ENCODE measurements around the gene SEZ6L2. TPM values are rescaled to one million over a fixed set of nuclear protein-coding genes. Genes with fewer than 3 reads are reported as not detected.
A peak's percentile ranks its signal among the peaks of the same experiment; 100 is the strongest.
"Not testable (repeated sequence)": the region's sequence is repeated elsewhere in the genome, so short reads cannot be mapped to it uniquely, and the experiment has no call there.

SEZ6L2 gene
- total and polyA plus RNA-seq, 9 of the 15 experiments (the other 6 are each of a cell fraction or from before 2014, with no cell fraction given), result 0.10 to 2.1 (median 0.72) TPM

- H4K20me1 ChIP-seq (replicated peaks; ENCODE audit: control insufficient read depth, insufficient read depth, low read length); H3K4me1 ChIP-seq (replicated peaks in 1 of 2; ENCODE audit: control insufficient read depth in 2 of 2, insufficient read depth in 2 of 2, low read length in 2 of 2); H3K9me1 ChIP-seq (ENCODE audit: control insufficient read depth, insufficient read depth, low read length); intact Hi-C loops (cut with micrococcal nuclease); H3K27ac ChIP-seq (ENCODE audit: extremely low read depth, low read depth, low read length); H3K4me3 ChIP-seq; DNase-seq (ENCODE audit: extremely low read depth in 1 of 4, low spot score in 3 of 4); BruUV-seq (replicated peaks); in situ Hi-C loops (cut with MboI); H3K36me3 ChIP-seq (ENCODE audit: control insufficient read depth, insufficient read depth, low read length); H3K9ac ChIP-seq (ENCODE audit: insufficient read depth in 1 of 2, low read depth in 2 of 2, low read length in 2 of 2); H2AFZ ChIP-seq (ENCODE audit: low read depth, low read length); ATAC-seq; FAIRE-seq; H3K4me2 ChIP-seq (ENCODE audit: insufficient read depth, low read length); H3K79me2 ChIP-seq (ENCODE audit: control insufficient read depth, insufficient read depth, low read length); CTCF ChIA-PET (ENCODE audit: low intra/inter-chr PET ratio); H3K9me3 ChIP-seq (replicated peaks; ENCODE audit: control insufficient read depth, insufficient read depth, low read depth, low read length): not testable (repeated sequence)
- WGBS (ENCODE audit: insufficient coverage, low coverage, missing lambda C conversion rate), result 58% methylated on average over 4 of the region's 4 CpGs
- POLR2A ChIA-PET, result interaction anchor here (0.7 kb wide), 2 partner anchors 9 to 41 kb away, joined by 3 read pairs; no protein-coding TSS in a partner anchor
- H3K27me3 ChIP-seq (ENCODE audit: control insufficient read depth in 2 of 2, insufficient read depth in 2 of 2, low read length in 2 of 2), result peaks cover 2 to 13% of the 10 kb centered on the region in 2 experiments; a peak in 3 of 5 replicates
- peak; percentile 91 for TF ChIP-seq ZNF121 (CRISPR knock-in tag; conservative IDR thresholded peaks at IDR 0.05)
- TF ChIP-seq BCOR (IDR thresholded peaks at IDR 0.05), result 0 out of 2 replicates have a peak, but pooled peaks have one; percentile 34
Measured at GRCh38 chr16:29833219-29833618, 66.1 kb downstream of the SEZ6L2 start.

DNA sequence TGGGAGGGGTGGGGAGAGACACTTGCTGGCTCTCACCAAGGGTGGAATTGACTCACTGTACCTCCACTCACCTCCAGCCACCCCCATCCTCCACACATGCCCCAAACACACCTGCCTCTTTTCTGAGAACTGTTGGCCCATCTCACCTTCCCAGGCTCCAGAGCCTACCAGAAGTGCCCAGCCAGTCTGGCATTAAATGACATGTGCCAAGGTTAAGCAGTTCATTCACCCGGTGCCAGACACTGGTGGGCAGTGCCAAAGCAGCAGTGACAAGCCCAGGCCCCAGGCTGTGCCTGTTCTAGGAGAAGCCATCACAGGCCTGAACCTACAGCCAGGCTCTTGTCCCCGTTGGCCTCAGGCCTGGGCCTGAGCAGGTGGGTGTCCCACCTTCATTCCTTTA lies 67.9 kb downstream of the SEZ6L2 start:
- H3K4me1 ChIP-seq (replicated peaks in 1 of 2; ENCODE audit: control insufficient read depth in 2 of 2, insufficient read depth in 2 of 2, low read length in 2 of 2), result peaks cover 0 to 6% of the 10 kb centered on the region in 2 experiments; a peak in 2 of 5 replicates
- 8% methylated on average over 2 of the region's 2 CpGs for WGBS (ENCODE audit: insufficient coverage, low coverage, missing lambda C conversion rate)
- no peak overlapping the region for H3K4me2 ChIP-seq (ENCODE audit: insufficient read depth, low read length)
- BruUV-seq (replicated peaks), result no TSS peak
- intact Hi-C loops (cut with micrococcal nuclease), result no loop called here
- no peaks in the 10 kb centered on the region for H3K9me1 ChIP-seq (ENCODE audit: control insufficient read depth, insufficient read depth, low read length)
- H4K20me1 ChIP-seq (replicated peaks; ENCODE audit: control insufficient read depth, insufficient read depth, low read length), result no peaks in the 10 kb centered on the region
- no peak for FAIRE-seq
- no peak overlapping the region for H3K27ac ChIP-seq (ENCODE audit: extremely low read depth, low read depth, low read length)
- H3K79me2 ChIP-seq (ENCODE audit: control insufficient read depth, insufficient read depth, low read length), result no peaks in the 10 kb centered on the region
- no peak for DNase-seq (ENCODE audit: extremely low read depth in 1 of 4, low spot score in 3 of 4)
- POLR2A ChIA-PET, result no interaction called here
- no peak for ATAC-seq
- no peak overlapping the region for H3K9ac ChIP-seq (ENCODE audit: insufficient read depth in 1 of 2, low read depth in 2 of 2, low read length in 2 of 2)
- no peak overlapping the region for H3K4me3 ChIP-seq
- no peaks in the 10 kb centered on the region for H3K36me3 ChIP-seq (ENCODE audit: control insufficient read depth, insufficient read depth, low read length)
- no peaks in the 10 kb centered on the region for H3K9me3 ChIP-seq (replicated peaks; ENCODE audit: control insufficient read depth, insufficient read depth, low read depth, low read length)
- H3K27me3 ChIP-seq (ENCODE audit: control insufficient read depth in 2 of 2, insufficient read depth in 2 of 2, low read length in 2 of 2), result peaks cover 2 to 13% of the 10 kb centered on the region in 2 experiments; a peak in 3 of 5 replicates
- CTCF ChIA-PET (ENCODE audit: low intra/inter-chr PET ratio), result no interaction called here
- H2AFZ ChIP-seq (ENCODE audit: low read depth, low read length), result no peak overlapping the region
- in situ Hi-C loops (cut with MboI), result no loop called here
- TF ChIP-seq NKRF (IDR thresholded peaks at IDR 0.05; ENCODE audit: borderline replicate concordance) (no peak), CUX1 (CRISPR knock-in tag; IDR thresholded peaks at IDR 0.05) (no peak), SIX5 (IDR thresholded peaks at IDR 0.05; ENCODE audit: borderline replicate concordance in 1 of 2, insufficient read depth in 1 of 2, low read depth in 1 of 2, low read length in 2 of 2) (no peak), FOXM1 (IDR thresholded peaks at IDR 0.05; ENCODE audit: low read depth) (no peak), FOXM1 (CRISPR knock-in tag; IDR thresholded peaks at IDR 0.05; ENCODE audit: low read depth) (no peak), STAT5A (IDR thresholded peaks at IDR 0.05; ENCODE audit: borderline replicate concordance, low read length) (no peak)

Data from K562 (cell line).